Stimulated activated CD4-positive, alpha-beta T cell treated with anti-CD3 and anti-CD28 coated beads, Interleukin-2, amount 100 ng/mL, for 48 hours (primary cell): ENCODE measurements around the gene KIF23.

Experiments
- DNase-seq, 2 donors: peaks; one replicate each; pipeline ENCODE4 v3.0.0-alpha.2; 2020

The KIF23 gene

GRCh38 chr15:69395460-69395859 is 18.7 kb upstream of the KIF23 start:
- DNase-seq: no peak

DNA sequence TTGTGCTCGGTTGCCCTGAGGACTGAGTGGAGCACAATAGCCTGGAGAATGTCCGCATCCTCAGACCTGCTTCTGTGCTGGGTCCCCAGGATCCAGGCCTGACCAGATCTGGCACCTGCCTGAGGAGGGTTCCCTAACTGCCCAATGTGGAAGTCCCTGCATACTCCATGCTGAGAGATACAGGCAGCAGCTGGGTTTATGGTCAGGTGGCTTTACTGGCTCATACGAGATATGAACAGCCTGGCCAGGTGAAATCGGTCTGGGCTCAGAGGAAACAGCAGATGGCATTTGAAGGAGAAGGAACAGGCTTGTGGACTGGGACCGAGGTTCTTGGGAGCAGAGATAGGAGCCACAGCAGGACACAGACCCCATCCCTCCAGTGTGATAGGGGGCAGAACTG is 18.2 kb upstream of the KIF23 start:
- DNase-seq: no peak

- no peak for DNase-seq
These were observed 15.7 kb upstream of the KIF23 start for GRCh38 chr15:69398491-69398891.

DNA sequence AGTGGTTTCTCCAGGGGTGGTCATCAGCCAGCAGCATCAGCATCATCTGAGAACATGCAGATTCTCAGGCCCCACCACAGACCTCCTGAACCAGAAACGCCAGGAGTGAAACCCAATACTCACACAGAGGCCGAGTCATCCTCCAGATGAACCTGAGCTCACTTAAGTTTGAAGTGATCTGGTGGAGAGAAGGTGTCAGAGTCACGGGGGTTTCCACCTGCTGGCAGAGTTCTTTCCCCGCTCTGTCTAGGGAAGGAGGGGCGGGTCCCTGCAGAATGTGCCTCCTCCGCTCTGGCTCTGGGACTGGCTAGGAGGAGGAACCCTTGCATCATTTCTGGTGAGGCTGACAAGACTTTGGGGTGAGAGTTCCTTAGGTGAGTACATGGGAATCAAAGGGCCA is 13.3 kb upstream of the KIF23 start:
- DNase-seq: no peak

DNA sequence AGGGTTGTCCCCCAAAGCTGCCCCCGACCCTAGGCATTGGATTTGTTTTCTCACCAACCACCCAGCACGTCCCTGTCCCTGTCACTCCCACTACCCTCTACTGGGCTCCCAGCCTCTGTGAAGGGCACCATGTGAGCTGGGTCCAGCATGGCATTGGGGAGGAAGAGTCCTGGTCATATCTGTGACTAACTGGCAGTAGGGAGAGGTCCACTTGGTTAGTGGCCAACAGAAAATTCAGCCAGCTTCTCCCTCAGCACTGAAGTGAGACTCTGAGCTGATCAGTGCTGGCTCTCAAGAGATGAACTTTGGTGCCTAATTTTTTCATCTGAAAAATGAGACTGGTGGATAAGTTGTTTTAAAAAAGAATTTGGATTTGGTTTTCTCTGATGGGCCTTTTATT is 11.3 kb upstream of the KIF23 start:
- no peak for DNase-seq

DNA sequence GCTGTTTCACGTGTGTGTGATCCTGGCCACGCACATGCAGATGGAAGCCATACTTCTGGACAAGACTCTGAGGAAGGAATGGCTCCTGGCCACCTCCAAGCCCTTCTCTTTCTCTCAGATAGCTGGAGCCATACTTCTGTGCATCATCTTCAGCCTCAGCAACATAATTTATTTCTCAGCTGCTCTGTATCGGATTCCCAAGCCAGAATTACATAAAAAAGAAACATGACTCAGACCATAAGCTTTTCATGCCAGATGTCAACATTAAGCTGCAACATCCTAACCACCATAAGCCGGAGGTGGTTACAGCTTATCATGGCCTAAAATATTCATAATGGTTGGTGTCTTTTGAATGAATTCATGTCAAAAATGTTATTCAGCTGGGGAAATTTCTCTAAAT is 10.6 kb upstream of the KIF23 start:
- DNase-seq: no peak

DNA sequence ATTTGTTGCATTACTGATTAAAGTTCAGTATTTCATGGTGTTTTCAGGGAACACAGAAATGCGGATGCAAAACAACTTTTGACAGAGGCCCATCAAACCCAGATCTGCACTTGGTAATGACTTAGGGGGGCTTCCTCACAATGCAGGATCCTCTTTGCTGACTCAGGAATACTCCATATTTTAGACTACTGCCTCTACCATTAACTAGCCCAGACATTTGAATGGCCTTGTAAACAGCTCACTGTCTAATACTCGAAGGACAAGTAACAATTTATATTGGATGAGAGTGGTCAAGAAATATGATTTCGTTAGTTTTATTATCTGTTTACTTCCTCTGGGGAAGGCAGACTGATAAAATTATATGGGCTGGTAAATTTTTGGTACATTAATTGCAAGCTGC is 9.0 kb upstream of the KIF23 start:
- no peak for DNase-seq

GRCh38 chr15:69407719-69408400 is 6.3 kb upstream of the KIF23 start:
- no peak for DNase-seq

- DNase-seq: no peak
These were observed 5.3 kb upstream of the KIF23 start for GRCh38 chr15:69408841-69409240.

DNA sequence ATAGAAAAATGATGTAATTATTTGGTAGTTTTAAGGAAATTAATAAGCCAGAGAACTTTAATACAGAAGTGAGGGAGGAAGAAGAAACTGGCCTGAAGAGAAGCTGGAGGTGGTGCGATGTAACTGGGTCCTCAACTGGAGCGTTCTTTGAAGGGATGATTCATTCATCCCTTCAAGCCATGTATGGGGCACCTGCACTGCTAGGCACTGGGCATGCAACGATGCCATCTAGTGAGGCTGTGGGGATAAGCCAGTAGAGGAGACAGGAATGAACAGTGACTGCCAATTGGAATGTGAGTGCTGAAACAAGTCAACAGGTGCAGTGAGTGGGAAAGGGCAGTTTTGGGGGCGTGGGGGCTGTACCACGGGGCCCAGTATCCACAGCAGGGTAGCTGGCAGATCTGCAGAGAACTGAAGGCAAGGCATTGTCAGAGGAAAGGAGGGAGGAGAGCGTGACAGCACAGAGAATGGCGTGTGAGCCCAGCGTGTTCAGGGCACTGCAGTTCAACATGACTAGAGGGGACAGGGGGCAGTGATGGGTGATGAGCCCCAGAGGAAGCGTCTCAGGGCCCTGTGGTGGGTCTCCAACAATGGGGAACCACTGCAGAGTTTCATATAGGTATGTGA is 3.8 kb upstream of the KIF23 start:
- no peak for DNase-seq

GRCh38 chr15:69412274-69412673 is 1.9 kb upstream of the KIF23 start:
- DNase-seq: no peak

DNA sequence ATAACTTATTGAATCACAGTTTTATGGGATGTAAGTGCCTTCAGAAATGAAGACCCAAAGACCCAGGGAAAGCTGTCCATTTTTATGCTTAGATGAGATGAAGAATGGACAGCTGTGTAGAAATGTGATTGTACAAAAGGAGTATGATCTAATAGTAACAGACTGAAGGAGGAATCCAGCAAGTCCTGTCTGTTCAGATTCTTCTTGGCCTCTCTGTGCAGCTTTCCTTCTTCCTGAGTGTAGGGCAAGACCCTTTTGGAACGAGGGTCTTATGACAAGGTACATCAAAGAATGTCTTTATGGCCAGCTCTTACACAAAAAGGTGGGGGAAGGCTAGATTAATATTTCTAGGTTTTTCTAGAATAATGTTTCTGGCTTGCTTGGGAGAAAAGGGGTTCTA is 1.4 kb upstream of the KIF23 start:
- DNase-seq: no peak

DNA sequence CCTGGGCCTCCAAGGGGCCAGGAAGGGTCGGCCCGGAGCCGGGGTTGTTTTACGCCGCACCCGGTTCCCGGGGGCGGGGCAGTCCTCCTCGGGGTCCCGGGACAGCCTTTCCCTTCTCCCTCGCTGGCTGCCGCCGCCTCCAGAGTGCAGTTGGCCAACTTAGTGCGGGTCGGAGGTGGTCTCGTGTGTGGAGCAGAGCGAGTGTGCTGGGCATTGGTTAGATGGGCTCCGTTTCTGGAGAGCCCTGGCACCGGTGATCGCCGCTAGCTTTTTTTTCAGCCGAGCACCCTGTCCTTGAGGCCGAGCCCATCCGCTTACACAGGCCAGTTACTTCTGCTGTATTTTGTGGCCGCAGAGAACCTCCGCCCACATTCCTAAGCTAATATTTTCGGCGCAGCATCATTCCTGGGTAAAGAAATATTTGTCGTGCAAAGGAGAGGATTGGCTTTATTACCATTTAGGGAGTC is 585 bp downstream of the KIF23 start:
- DNase-seq: no peak

GRCh38 chr15:69415381-69415780 is 1.2 kb downstream of the KIF23 start:
- no peak for DNase-seq

DNA sequence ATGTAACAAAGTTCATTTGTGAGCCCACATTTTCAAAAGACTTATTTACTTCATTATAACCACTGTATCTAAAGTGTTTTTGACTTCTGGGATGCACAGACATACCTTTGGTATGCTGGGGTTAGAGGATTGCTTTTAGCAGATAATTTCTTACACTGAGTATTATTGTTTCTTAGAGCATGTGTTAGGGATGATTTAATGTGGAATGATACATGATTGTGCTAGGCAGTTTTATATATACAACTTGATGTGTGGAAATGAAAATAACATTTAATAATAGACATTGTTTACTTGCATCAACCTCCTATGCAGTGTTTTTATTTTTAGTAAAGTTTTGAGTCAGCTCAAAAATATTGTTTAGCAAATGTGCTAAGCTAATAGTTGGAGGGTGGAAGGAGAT is 3.4 kb downstream of the KIF23 start:
- no peak for DNase-seq

GRCh38 chr15:69421498-69421897 is 7.3 kb downstream of the KIF23 start:
- DNase-seq: no peak

DNA sequence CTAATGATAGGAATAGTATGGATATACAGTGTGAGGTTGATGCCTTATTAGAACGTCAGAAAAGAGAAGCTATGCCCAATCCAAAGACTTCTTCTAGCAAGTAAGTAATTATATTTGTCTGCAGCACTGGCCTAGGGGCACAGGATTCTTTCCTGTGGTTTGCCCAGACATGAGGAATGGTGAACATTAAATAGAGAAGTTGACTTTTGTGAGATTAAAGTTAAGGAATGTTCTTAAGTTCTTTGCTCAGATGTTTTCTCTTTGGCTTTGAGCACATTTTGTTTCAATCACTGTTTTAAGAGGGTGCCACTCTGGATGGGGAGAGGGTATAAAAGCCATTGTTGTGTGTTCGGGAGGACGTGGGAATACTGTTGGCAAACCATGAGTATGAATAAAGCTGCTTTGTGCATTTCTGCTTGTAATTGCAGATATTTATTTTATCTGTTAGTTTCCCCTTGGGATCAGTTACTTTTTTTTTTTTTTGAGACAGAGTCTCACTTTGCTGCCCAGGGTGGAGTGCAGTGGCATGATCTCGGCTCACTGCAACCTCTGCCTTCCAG is 8.3 kb downstream of the KIF23 start:
- DNase-seq: no peak

GRCh38 chr15:69424001-69424400 is 9.9 kb downstream of the KIF23 start:
- DNase-seq: no peak

DNA sequence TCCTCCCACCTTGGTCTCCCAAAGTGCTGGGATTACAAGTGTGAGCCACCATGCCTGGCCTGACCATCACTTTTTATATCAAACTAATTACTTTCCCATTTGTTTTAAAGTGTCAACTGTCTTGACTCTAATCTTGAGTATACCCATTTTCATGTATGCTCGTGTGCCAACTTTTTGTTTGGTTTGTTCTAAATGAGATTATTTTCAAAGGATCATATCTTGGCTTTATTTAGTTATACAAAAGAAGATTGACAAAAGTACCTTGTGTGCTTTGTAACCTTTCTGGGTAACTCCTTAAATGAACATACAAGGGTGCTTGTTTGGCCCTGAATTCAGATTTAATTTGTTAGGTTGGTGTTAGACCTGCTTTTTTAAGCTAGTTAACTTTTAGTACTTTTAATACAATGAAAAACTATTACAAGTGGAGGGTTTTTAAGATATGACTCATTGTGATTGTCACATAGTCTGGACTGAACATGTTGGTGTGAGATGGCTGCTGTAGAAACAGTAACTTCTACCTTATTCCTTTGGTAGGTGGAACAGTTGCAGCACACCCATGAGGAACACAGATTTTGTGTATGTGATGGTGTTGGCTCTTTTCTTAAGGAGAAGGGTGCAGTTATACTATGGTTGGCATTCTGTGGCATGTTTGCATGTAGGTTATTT is 10.7 kb downstream of the KIF23 start:
- no peak for DNase-seq

DNA sequence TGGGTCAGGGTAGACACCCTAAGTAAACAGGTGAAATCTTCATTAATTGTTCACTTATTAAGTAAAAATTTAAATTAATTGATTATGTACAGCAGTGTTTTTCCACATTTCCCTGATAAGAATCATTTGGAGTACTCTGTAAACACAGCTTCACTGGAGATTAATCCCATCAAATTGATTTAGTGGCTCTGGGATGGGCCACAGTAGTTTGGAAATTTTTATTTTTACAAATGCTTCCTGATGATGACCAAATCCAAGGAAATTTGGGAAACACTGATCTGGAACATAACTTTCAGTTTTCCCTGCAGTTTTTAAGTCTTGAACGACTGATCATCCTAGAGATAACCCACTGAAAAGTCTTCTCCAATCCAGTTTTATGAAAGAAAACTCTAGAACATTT is 19.7 kb downstream of the KIF23 start:
- no peak for DNase-seq

DNA sequence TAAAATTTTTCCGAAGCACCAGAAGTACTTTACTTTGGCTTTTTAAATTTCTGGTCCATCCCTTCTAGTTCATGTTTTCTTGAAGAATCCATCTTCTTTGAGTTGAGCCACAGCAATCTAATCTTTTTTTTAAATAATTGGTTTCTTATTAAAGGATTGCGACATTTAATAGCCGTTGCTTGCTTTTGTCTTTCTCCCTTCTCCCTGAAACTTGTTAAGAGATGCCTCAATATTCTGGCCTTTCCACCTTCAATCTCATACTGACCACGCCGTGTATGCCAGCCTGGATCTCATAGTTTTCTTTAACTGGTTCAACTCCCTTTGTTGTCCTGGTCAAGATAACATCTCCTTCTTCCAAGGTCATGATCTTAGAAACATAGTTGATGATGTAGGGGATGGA is 20.1 kb downstream of the KIF23 start:
- no peak for DNase-seq

- DNase-seq: no peak
These were observed 20.5 kb downstream of the KIF23 start for GRCh38 chr15:69434679-69435078.

DNA sequence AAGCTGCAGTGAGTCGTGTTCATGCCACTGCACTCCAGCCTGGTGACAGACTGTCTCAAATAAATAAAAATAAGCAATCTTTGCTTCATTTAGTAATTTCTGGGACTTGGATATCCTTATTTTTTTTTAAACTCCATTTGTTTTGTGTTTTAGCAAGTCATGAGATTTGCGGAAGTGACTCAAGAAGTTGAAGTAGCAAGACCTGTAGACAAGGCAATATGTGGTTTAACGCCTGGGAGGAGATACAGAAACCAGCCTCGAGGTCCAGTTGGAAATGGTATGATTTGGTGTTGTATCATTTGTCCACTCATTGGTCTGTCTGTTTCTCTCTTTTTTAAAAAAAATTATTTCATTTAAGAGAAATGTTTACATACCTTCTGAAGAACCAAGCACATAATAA is 21.8 kb downstream of the KIF23 start:
- DNase-seq: no peak

- DNase-seq: no peak
These were observed 22.8 kb downstream of the KIF23 start for GRCh38 chr15:69436951-69437350.
